ENCODE results near the gene ERICH4.

DNA sequence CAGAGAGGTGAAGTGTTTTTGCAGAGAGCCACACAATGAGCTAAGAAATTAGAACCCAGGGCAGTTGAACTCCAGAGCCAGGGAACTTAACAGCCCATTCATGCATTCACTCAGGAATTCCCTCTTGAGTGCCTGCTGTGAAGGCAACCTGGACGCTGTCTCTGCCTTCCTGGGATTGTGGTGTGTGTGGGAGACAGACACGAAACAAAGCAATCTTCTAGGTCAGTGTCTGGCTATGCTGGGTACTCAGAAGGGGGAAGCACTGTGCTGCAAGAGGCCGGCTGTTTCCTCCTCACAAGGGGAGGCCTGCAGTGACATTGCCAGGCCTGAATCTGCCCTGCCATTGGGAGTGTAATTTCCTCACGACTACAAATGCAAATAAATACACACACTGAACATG lies 35.7 kb upstream of the ERICH4 start:
- TF ChIP-seq ZNF263 (CRISPR knock-in tag; IDR thresholded peaks at IDR 0.05; ENCODE audit: borderline replicate concordance) (no peak), YBX1 (IDR thresholded peaks at IDR 0.05) (no peak), RAD21 (CRISPR knock-in tag; conservative IDR thresholded peaks at IDR 0.05 in 1 of 2, IDR thresholded peaks at IDR 0.05 in 1 of 2) (no peak), ZZZ3 (IDR thresholded peaks at IDR 0.05) (no peak), RFX5 (IDR thresholded peaks at IDR 0.05; ENCODE audit: low read depth, low read length) (no peak), ARNT (IDR thresholded peaks at IDR 0.05) (no peak), ETV6 (IDR thresholded peaks at IDR 0.05; ENCODE audit: borderline replicate concordance in 1 of 2, low read depth in 2 of 2, low read length in 1 of 2) (no peak), ETV6 (CRISPR knock-in tag; IDR thresholded peaks at IDR 0.05; ENCODE audit: borderline replicate concordance) (no peak), POLR2AphosphoS2 (IDR thresholded peaks at IDR 0.05; ENCODE audit: low read length) (no peak), ZNF586 (CRISPR knock-in tag; conservative IDR thresholded peaks at IDR 0.05) (no peak), EGR1 (conservative IDR thresholded peaks at IDR 0.05) (no peak), EZH2 (IDR thresholded peaks at IDR 0.05; ENCODE audit: borderline replicate concordance, low read depth, low read length) (no peak), ZNF24 (IDR thresholded peaks at IDR 0.05) (no peak), SRSF7 (optimal IDR thresholded peaks at IDR 0.05; ENCODE audit: low read depth, low read length) (no peak)
